Gastroesophageal sphincter (tissue), 4 donors: Measurements from ENCODE around the gene SPI1. TPM values are rescaled to one million over a fixed set of nuclear protein-coding genes. Genes with fewer than 3 reads are reported as not detected.

Experiments used
- ATAC-seq: fragments of 150-250 bp; one replicate; pipeline ENCODE4 v1.9.1; 2016; ENCODE audit warnings: mild to moderate bottlenecking, moderate library complexity
- H3K27ac ChIP-seq, 4 donors: fragments of 200-600 bp; sonication (generic) in 3 of 4; 1 replicate in 3 of 4; 2 replicates in 1 of 4; pipeline ENCODE4 v1.5.1; 2016 to 2019
- H3K27me3 ChIP-seq: fragments of 200-600 bp; sonication (generic); one replicate; pipeline ENCODE4 v1.5.1; 2019
- H3K36me3 ChIP-seq, 2 donors: fragments of 200-600 bp; sonication (generic); one replicate each; pipeline ENCODE4 v1.5.1; 2019; ENCODE audit warnings: control low read depth in 1 of 2
- H3K4me1 ChIP-seq, 3 donors: fragments of 200-600 bp; sonication (generic); 1 replicate in 2 of 3; 2 replicates in 1 of 3; pipeline ENCODE4 v1.5.1; 2016 to 2019; ENCODE audit warnings: control low read depth in 2 of 3
- H3K4me3 ChIP-seq, 2 donors: fragments of 200-600 bp; sonication (generic); one replicate each; pipeline ENCODE4 v1.5.1; 2019; ENCODE audit warnings: mild to moderate bottlenecking in 1 of 2, moderate library complexity in 1 of 2
- H3K9me3 ChIP-seq, 3 donors: fragments of 200-600 bp; sonication (generic); one replicate each; pipeline ENCODE4 v1.5.1; 2017 to 2019; ENCODE audit warnings: control low read depth in 2 of 3
- EP300 ChIP-seq: sonication (generic); formaldehyde crosslinking; IDR thresholded peaks from one replicate; pipeline ENCODE4 v1.6.1; 2017; ENCODE audit warnings: antibody characterized with exemption, mild to moderate bottlenecking
- POLR2A ChIP-seq, 2 donors: fragments of 450-650 bp; IDR thresholded peaks; one replicate each; pipeline ENCODE4 v1.6.1; 2017; ENCODE audit warnings: antibody characterized with exemption in 2 of 2, mild to moderate bottlenecking in 2 of 2, moderate library complexity in 1 of 2
- POLR2AphosphoS5 ChIP-seq: sonication (generic); formaldehyde crosslinking; IDR thresholded peaks from one replicate; pipeline ENCODE4 v1.6.1; 2017; ENCODE audit warnings: antibody characterized with exemption
- WGBS, 2 donors: methylation state at CpG; one replicate each; pipeline ENCODE4 v1.1.5; 2018; ENCODE audit warnings: low coverage in 1 of 2; 5-methylcytosine and 5-hydroxymethylcytosine counted together
- total RNA-seq, 4 donors: library from RNA; depleted of rRNA; stranded (reverse); fragments of >200 nt; gene quantifications; one replicate each; pipeline ENCODE4 v1.1.0, GENCODE V29; 2016
- TF ChIP-seq, protein P1 (sequence below), 4 experiments: fragments of 200-600 bp in 2 of 4; fragments of 450-650 bp in 2 of 4; sonication (generic) in 1 of 4; IDR thresholded peaks; one replicate each; pipeline ENCODE4 v1.5.1; 2017 to 2019; ENCODE audit warnings: antibody characterized with exemption in 4 of 4, mild to moderate bottlenecking in 2 of 4, moderate library complexity in 2 of 4

Gene SPI1
- total RNA-seq, 4 donors from 2014 or later, result 4.2 to 32.4 (median 14.7) TPM

DNA sequence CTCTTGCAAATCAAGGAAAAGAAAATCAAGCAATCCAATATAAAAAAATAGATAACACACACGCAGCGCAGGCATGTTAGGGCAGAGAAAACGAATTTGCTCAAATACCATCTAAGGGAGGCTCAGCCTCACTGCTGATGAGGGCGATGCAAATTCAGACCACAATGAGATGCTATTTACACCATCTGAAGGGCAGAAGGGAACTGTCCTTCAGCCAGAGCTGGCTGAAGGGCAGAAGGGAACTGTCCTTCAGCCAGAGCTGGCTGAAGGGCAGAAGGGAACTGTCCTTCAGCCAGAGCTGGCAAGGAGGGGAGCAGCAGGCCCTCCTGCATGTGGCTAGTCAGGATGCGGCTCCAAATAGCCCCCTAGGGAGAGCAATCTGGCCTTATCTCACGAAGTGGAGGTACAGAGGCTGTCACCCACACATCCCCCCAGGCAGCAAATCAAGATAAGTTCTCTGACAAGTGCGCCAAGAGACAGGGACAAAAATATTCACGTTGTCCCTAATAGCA, 22.5 kb upstream of the SPI1 start:
- Histone ChIP-seq H3K4me1 (peaks cover 0 to 21% (median 0%) of the 10 kb centered on the region in 3 donors), H3K36me3 (no peaks in the 10 kb centered on the region), H3K27me3 (no peaks in the 10 kb centered on the region), H3K9me3 (no peaks in the 10 kb centered on the region), H3K4me3 (peak overlapping the region in 1 of 2 donors; percentile 63), H3K27ac (peak overlapping the region in 3 of 4 donors; percentile 72 to 78 (median 74))
- peak; percentile 27 for ATAC-seq
- no peak for TF ChIP-seq POLR2AphosphoS5
- no peak for TF ChIP-seq EP300
- TF ChIP-seq, protein P1, sequence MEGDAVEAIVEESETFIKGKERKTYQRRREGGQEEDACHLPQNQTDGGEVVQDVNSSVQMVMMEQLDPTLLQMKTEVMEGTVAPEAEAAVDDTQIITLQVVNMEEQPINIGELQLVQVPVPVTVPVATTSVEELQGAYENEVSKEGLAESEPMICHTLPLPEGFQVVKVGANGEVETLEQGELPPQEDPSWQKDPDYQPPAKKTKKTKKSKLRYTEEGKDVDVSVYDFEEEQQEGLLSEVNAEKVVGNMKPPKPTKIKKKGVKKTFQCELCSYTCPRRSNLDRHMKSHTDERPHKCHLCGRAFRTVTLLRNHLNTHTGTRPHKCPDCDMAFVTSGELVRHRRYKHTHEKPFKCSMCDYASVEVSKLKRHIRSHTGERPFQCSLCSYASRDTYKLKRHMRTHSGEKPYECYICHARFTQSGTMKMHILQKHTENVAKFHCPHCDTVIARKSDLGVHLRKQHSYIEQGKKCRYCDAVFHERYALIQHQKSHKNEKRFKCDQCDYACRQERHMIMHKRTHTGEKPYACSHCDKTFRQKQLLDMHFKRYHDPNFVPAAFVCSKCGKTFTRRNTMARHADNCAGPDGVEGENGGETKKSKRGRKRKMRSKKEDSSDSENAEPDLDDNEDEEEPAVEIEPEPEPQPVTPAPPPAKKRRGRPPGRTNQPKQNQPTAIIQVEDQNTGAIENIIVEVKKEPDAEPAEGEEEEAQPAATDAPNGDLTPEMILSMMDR (IDR thresholded peaks at IDR 0.05), result no peak
- no peak for TF ChIP-seq POLR2A (IDR thresholded peaks at IDR 0.05)
- 19 to 21% methylated on average over 5 to 8 of the region's 8 CpGs for WGBS, 2 donors

DNA sequence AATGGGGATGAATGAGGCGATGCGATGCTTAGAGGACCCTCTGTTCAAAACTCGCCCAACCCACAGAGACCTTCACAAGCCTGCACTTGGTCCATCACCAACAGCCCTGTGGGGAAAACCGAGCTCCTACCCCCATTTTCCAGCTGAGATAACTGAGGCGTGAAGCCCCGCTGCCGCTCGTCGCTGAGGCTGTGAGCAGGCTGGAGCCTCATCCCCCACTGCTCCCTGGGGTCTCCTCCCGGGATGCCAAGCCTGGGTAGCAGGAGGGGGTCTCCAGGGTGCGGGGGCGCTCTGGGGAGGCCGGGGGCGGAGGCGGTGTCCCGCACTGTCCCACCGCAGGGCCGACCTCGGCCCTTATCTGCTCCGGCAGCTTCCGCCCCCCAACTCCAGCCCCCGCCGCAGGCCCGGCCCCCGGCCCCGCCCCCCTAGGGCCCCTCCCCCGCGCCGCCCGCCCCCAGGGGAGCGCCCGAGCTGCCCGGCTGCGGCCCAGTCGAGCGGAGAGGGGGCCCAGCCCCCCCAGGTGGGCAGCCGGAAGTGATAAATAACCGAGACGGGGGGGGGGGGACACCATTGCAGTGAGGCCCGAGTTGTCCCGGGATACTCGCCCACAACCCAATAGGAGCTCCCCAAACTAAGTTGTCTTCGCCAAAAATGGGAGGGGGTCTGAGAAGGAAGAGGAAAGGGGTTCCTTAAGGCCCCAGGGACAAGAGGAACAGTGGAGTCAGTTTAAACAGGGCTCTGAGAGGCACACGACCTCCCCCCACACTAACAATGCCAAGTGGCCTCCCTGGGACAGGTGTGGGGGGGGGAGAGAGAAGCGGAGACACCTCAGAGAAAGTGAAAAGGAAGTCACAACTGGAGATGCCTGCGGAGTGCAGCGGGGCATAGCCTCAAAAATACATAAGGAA, 21.8 kb upstream of the SPI1 start:
- Histone ChIP-seq H3K4me1 (peaks cover 0 to 28% (median 0%) of the 10 kb centered on the region in 3 donors), H3K4me3 (peak overlapping the region; percentile 63 to 66), H3K9me3 (no peaks in the 10 kb centered on the region), H3K27me3 (no peaks in the 10 kb centered on the region), H3K27ac (peak overlapping the region; percentile 5 to 78 (median 73)), H3K36me3 (no peaks in the 10 kb centered on the region)
- no peak for TF ChIP-seq POLR2AphosphoS5
- TF ChIP-seq POLR2A (IDR thresholded peaks at IDR 0.05), result no peak
- TF ChIP-seq, protein P1 (IDR thresholded peaks at IDR 0.05), result no peak
- TF ChIP-seq EP300, result no peak
- peak; percentile 73 for ATAC-seq
- WGBS, 2 donors, result 0 to 6% methylated on average over 2 to 4 of the region's 47 CpGs

DNA sequence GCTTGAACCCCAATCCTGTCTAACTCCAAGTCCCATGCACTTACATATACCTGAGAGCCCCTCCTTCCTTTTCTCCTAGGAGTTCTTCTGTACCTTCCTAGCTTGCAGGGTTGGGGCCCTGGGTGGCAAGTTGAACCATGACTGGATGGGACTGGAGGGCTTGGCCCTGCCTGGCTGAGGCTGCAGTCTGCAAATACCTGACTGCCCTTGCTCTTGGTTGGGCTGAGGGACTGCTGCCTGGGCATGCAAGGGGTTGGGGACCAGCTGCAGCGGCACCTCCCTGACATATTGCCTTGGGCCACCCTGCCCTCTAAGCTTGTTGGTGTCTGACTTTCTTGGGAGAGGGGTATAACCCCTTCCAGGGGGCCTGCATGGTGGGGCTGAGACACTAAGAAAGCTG, 20.2 kb upstream of the SPI1 start:
- no peak overlapping the region for H3K4me3 ChIP-seq
- no peak overlapping the region for H3K27ac ChIP-seq
- peaks cover 0 to 30% (median 0%) of the 10 kb centered on the region in 3 donors for H3K4me1 ChIP-seq
- no peaks in the 10 kb centered on the region for H3K9me3 ChIP-seq
- H3K27me3 ChIP-seq, result no peaks in the 10 kb centered on the region
- H3K36me3 ChIP-seq, result no peaks in the 10 kb centered on the region
- no peak for ATAC-seq
- 100% methylated on average over 1 of the region's 1 CpG; no CpG with 5 or more reads in 1 of the 2 donors for WGBS, 2 donors
- TF ChIP-seq, protein P1 (IDR thresholded peaks at IDR 0.05), result no peak
- TF ChIP-seq EP300 (no peak), POLR2A (IDR thresholded peaks at IDR 0.05) (no peak), POLR2AphosphoS5 (no peak)

DNA sequence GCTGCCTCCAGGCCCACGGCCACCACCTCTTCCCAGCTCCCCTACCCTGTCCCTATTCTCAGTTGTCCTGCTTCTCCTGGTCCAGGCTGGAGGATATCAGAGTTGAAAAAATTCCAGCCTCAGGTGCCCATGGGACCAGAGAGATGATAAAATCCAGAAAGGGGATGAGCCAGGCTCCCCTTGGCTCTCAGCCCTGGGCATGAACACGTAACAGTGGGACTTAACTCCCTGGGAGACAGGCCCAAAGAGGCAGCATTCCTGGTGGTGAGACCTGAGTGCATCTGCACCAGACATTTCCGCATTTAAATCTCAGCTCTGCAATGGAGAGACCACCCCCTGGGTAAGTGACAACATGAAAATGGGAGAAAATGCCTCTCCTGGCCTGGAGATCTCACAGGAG, 19.7 kb upstream of the SPI1 start:
- TF ChIP-seq POLR2A (IDR thresholded peaks at IDR 0.05) (no peak), POLR2AphosphoS5 (no peak), EP300 (no peak)
- TF ChIP-seq, protein P1 (IDR thresholded peaks at IDR 0.05), result no peak
- Histone ChIP-seq H3K27ac (no peak overlapping the region), H3K27me3 (no peaks in the 10 kb centered on the region), H3K4me1 (peaks cover 0 to 30% (median 0%) of the 10 kb centered on the region in 3 donors), H3K36me3 (no peaks in the 10 kb centered on the region), H3K4me3 (no peak overlapping the region), H3K9me3 (no peaks in the 10 kb centered on the region)
- 75 to 77% methylated on average over 1 to 3 of the region's 3 CpGs for WGBS, 2 donors
- ATAC-seq, result no peak
